ENCODE data around the gene DHRS7C. TPM values are rescaled to one million over a fixed set of nuclear protein-coding genes. Genes with fewer than 3 reads are reported as not detected.

The DHRS7C gene
- total RNA-seq, 1 experiment from 2014 or later = not detected

DNA sequence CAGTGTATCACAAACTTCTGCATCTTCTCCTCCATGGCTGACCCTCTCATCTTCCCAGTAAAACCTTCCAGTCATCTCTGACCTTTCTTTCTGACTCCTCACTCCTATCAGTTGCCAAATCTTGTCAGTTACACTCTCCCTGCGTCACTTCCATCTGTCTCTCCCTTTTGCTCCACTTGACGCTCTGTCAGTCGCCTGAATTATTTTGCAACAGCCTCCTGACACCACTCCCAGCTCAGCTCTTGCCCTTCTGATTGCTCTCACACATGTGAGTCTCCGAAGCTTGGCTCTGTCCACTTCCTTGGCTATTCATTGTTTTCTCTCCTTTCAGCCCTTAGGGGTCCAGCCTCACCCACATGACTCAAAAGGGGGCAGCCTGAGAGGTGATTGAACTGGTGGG is 27.7 kb downstream of the DHRS7C start:
- no peaks in the 10 kb centered on the region for H3K9me3 ChIP-seq (replicated peaks)
- no peaks in the 10 kb centered on the region for H3K27me3 ChIP-seq
- no peak for DNase-seq
- H3K27ac ChIP-seq = no peak overlapping the region
- H3K4me3 ChIP-seq = no peak overlapping the region
- H3K36me3 ChIP-seq = no peaks in the 10 kb centered on the region
- no peaks in the 10 kb centered on the region for H3K4me1 ChIP-seq

- no peaks in the 10 kb centered on the region for H3K9me3 ChIP-seq (replicated peaks)
- H3K27me3 ChIP-seq = no peaks in the 10 kb centered on the region
- H3K27ac ChIP-seq = no peak overlapping the region
- H3K4me1 ChIP-seq = no peaks in the 10 kb centered on the region
- H3K36me3 ChIP-seq = no peaks in the 10 kb centered on the region
- no peak overlapping the region for H3K4me3 ChIP-seq
- no peak for DNase-seq
Measured at GRCh38 chr17:9760266-9760665, 31.1 kb downstream of the DHRS7C start.

DNA sequence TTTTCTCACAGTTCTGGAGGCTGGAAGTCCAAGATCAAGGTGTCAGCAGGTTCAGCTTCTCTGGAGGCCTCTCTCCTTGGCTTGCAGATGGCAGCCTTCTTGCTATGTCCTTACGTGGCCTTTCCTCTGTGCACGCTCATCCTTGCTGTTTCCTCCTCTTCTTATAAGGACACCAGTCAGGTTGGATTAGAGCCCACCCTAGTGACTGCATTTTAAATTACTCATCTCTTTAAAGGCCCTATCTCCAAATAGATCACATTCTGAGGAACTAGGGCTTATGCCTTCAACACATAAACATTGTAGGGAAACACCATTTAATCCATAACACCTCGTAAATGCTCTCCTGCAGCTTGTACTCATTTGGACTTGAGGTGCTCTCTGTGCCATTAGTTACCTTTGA is 36.3 kb downstream of the DHRS7C start:
- H3K27me3 ChIP-seq = no peaks in the 10 kb centered on the region
- no peak for DNase-seq
- no peaks in the 10 kb centered on the region for H3K36me3 ChIP-seq
- H3K4me1 ChIP-seq = no peaks in the 10 kb centered on the region
- no peak overlapping the region for H3K27ac ChIP-seq
- H3K4me3 ChIP-seq = no peak overlapping the region
- H3K9me3 ChIP-seq (replicated peaks) = no peaks in the 10 kb centered on the region

DNA sequence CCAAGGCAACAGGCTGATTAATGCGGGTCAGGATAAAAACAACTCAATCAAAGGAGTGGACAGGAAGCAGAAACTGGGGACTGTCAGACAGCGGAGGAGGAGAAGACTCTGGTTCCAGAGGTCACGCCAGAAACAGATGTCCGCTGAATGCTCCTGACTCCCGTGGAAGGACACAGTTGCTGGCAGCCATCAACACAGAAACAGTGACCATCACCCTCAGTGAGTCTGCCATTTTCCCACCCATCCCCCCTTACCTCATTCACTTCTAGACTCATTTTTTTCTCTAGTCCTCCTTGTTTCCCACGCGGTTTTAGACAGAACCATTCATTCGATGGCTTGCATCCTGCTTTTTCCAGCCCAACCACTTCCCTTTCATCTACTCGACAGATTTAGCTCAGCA is 40.9 kb downstream of the DHRS7C start:
- H3K9me3 ChIP-seq (replicated peaks) = no peaks in the 10 kb centered on the region
- no peaks in the 10 kb centered on the region for H3K27me3 ChIP-seq
- no peak overlapping the region for H3K4me3 ChIP-seq
- no peaks in the 10 kb centered on the region for H3K36me3 ChIP-seq
- no peak for DNase-seq
- H3K27ac ChIP-seq = no peak overlapping the region
- H3K4me1 ChIP-seq = no peaks in the 10 kb centered on the region

DNA sequence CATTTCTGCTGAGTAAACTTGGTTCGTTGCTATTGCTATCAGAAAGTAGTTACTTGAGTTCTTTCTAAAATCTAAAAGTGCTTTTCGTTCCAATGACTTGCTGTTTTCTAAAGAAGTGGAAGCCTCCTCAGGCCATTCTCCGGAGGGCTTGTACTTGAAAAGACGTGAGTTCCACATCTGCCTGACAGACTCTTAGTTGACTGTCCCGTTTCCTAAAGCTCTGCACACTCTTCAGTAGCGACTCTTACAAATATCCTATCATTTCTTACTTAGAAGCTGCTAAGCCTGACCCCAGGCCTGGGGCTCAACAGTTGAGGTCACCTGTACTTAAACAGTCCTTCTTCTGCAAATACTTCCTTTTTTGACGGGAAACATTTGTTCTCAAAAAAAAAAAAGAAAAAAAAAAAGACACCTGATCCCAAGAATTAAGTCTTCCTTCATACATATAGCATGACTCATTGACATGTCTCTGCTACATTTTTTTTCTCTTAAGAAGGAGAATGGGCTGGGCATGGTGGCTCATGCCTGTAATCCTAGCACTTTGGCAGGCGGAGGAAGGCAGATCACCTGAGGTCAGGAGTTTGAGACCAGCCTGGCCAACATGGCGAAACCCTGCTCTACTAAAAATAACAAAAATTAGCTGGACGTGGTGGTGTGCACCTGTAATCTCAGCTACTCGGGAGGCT is 61.5 kb downstream of the DHRS7C start:
- H3K4me3 ChIP-seq = no peak overlapping the region
- no peak for DNase-seq
- no peaks in the 10 kb centered on the region for H3K36me3 ChIP-seq
- no peaks in the 10 kb centered on the region for H3K4me1 ChIP-seq
- no peaks in the 10 kb centered on the region for H3K27me3 ChIP-seq
- no peaks in the 10 kb centered on the region for H3K9me3 ChIP-seq (replicated peaks)
- no peak overlapping the region for H3K27ac ChIP-seq

GRCh38 chr17:9729034-9729650 is 62.2 kb downstream of the DHRS7C start:
- H3K36me3 ChIP-seq = no peaks in the 10 kb centered on the region
- no peaks in the 10 kb centered on the region for H3K4me1 ChIP-seq
- peak in 1 of 2 experiments; percentile 51 for DNase-seq
- H3K27me3 ChIP-seq = no peaks in the 10 kb centered on the region
- H3K4me3 ChIP-seq = no peak overlapping the region
- H3K9me3 ChIP-seq (replicated peaks) = no peaks in the 10 kb centered on the region
- no peak overlapping the region for H3K27ac ChIP-seq

- Histone ChIP-seq H3K9me3 (replicated peaks) (no peaks in the 10 kb centered on the region), H3K4me3 (no peak overlapping the region), H3K27me3 (no peaks in the 10 kb centered on the region), H3K4me1 (no peaks in the 10 kb centered on the region), H3K36me3 (no peaks in the 10 kb centered on the region), H3K27ac (no peak overlapping the region)
- no peak for DNase-seq
Measured at GRCh38 chr17:9728564-9728963, 62.8 kb downstream of the DHRS7C start.

- H3K4me1 ChIP-seq = no peaks in the 10 kb centered on the region
- no peak overlapping the region for H3K4me3 ChIP-seq
- DNase-seq = no peak
- H3K9me3 ChIP-seq (replicated peaks) = no peaks in the 10 kb centered on the region
- no peak overlapping the region for H3K27ac ChIP-seq
- H3K27me3 ChIP-seq = no peaks in the 10 kb centered on the region
- no peaks in the 10 kb centered on the region for H3K36me3 ChIP-seq
Measured at GRCh38 chr17:9728005-9728404, 63.4 kb downstream of the DHRS7C start.

- Histone ChIP-seq H3K4me3 (no peak overlapping the region), H3K27ac (no peak overlapping the region), H3K36me3 (no peaks in the 10 kb centered on the region), H3K27me3 (no peaks in the 10 kb centered on the region), H3K4me1 (no peaks in the 10 kb centered on the region), H3K9me3 (replicated peaks) (no peaks in the 10 kb centered on the region)
- no peak for DNase-seq
Measured at GRCh38 chr17:9726291-9726690, 65.1 kb downstream of the DHRS7C start.

- peak in 1 of 2 experiments; percentile 7 for DNase-seq
- no peak overlapping the region for H3K4me3 ChIP-seq
Measured at GRCh38 chr17:9725575-9725974, 65.8 kb downstream of the DHRS7C start.

More at GRCh38 chr17:9725575-9725974, 65.8 kb downstream of the DHRS7C start:
- H3K9me3 ChIP-seq (replicated peaks) = no peaks in the 10 kb centered on the region
- H3K27ac ChIP-seq = no peak overlapping the region
- H3K4me1 ChIP-seq = no peaks in the 10 kb centered on the region
- H3K36me3 ChIP-seq = no peaks in the 10 kb centered on the region
- H3K27me3 ChIP-seq = no peaks in the 10 kb centered on the region

Other genes with a start within 250 kb of the DHRS7C start
- 40.1 and 47.1 TPM in 2 replicates for gene STX8, start 215.8 kb downstream of the DHRS7C start, total RNA-seq (2014; rRNA removed; shearing (Covaris generic))
- not detected in 2 replicates for gene CFAP52, start 214.9 kb downstream of the DHRS7C start, total RNA-seq (2014; rRNA removed; shearing (Covaris generic))
- gene USP43, start 146.1 kb downstream of the DHRS7C start, total RNA-seq (2014; rRNA removed; shearing (Covaris generic)) = 0.04 TPM in 1 of 2 replicates, not detected in the other
- gene GSG1L2, start 30.5 kb upstream of the DHRS7C start, total RNA-seq (2014; rRNA removed; shearing (Covaris generic)) = not detected in 2 replicates
- not detected in 2 replicates for gene GLP2R, start 34.3 kb upstream of the DHRS7C start, total RNA-seq (2014; rRNA removed; shearing (Covaris generic))
- 0.06 TPM in 1 of 2 replicates, not detected in the other for gene RCVRN, start 113.7 kb upstream of the DHRS7C start, total RNA-seq (2014; rRNA removed; shearing (Covaris generic))